HepG2 (cell line): ENCODE results near the gene SERAC1.

Experiments used
- SRF ChIP-seq: IDR thresholded peaks from 2 replicates; pipeline ENCODE4 v1.6.1; 2011; ENCODE audit warnings: mild to moderate bottlenecking, low read depth, low read length, moderate library complexity
- ZKSCAN8 ChIP-seq: IDR thresholded peaks from 2 replicates; pipeline ENCODE4 v1.6.1; 2016; ENCODE audit warnings: borderline replicate concordance, missing genetic modification reagents, missing compliant biosample characterization

DNA sequence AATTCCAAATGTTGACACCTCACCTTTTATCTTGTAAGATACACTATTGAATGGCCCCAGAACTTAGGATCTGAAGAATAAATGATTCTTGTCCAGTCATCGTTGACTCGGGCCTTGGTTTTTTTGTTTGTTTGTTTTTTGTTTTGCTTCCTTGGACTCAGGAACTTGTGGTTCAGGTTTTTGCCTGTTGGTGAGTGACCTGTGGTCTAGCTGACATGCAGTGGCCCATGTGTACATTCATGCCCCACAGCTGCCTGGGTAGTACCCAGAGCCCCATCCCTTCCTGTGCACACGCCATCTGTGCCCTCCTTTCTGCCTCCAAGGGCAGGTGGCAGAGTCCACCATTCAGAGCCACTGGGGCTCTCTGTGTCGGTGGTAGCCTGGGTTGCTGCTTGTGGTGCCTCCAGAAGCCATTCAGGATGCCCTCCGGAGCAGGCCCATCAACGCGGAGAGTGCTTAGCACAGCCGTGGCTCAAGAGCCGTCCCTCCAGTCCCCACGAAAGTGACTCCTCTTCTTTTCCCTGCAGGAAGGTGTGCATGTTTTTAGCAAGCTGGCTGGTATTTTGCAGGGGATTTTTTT, 100.5 kb downstream of the SERAC1 start:
- TF ChIP-seq SRF (no peak), ZKSCAN8 (no peak)
